K562 (cell line): ENCODE results near the gene ZFAND6. TPM values are rescaled to one million over a fixed set of nuclear protein-coding genes. Genes with fewer than 3 reads are reported as not detected.

ENCODE experiments used
- ATAC-seq: fragments of 200-7000 bp; cut with Tn5 transposase; 3 replicates; pipeline ENCODE4 v1.9.1; 2020; ENCODE audit warnings: moderate library complexity
- BruUV-seq: library from RNA; stranded (reverse); fragments of 400-500 nt; replicated peaks from 2 replicates; lab custom pipeline; 2021; lab: Mats Ljungman, UMichigan
- CTCF ChIA-PET: fragments of 300-600 bp; formaldehyde crosslinking; extraction: SDS; loops from one replicate; lab custom pipeline; 2021; ENCODE audit warnings: low intra/inter-chr PET ratio; lab: Yijun Ruan, JAX
- POLR2A ChIA-PET: fragments of 300-600, 350-650 bp; sonication (Branson Sonifier 250); formaldehyde crosslinking; extraction: SDS; loops from one replicate; lab custom pipeline; 2021; ENCODE audit warnings: antibody characterized with exemption, inconsistent platforms; lab: Yijun Ruan, JAX
- DNase-seq, 4 experiments: peaks; one replicate each; pipeline versions ENCODE4 v3.0.0 to v3.0.0-alpha.2; 2011 to 2018; ENCODE audit warnings: low spot score in 3 of 4, mixed read lengths in 3 of 4; ENCODE audit errors: extremely low read depth in 1 of 4
- FAIRE-seq: peaks from 2 replicates; lab custom pipeline; 2011; peaks lifted over from hg19 to GRCh38; lab: Jason Lieb, UNC
- H2AFZ ChIP-seq: 2 replicates; pipeline ENCODE4 v1.6.0; 2011; ENCODE audit warnings: low read depth, low read length, control low read depth, inconsistent platforms
- H3K27ac ChIP-seq: fragments of 200-600 bp; 3 replicates; pipeline ENCODE4 v1.8.0; 2011; ENCODE audit warnings: low read depth, mild to moderate bottlenecking, control low read depth, inconsistent platforms, low read length, moderate library complexity, mixed read lengths; ENCODE audit errors: extremely low read depth
- H3K27me3 ChIP-seq, 2 experiments: fragments of 300-600 bp in 1 of 2; 2 replicates in 1 of 2; 3 replicates in 1 of 2; pipeline versions ENCODE4 v1.6.0 to v1.8.0; 2011; ENCODE audit warnings: inconsistent platforms in 2 of 2, low read length in 2 of 2, mild to moderate bottlenecking in 1 of 2, mixed read lengths in 1 of 2, moderate library complexity in 1 of 2; ENCODE audit not compliant: control insufficient read depth in 2 of 2, insufficient read depth in 2 of 2
- H3K36me3 ChIP-seq: fragments of 300-600 bp; 3 replicates; pipeline ENCODE4 v1.8.0; 2011; ENCODE audit warnings: mild to moderate bottlenecking, low read length, inconsistent platforms; ENCODE audit not compliant: control insufficient read depth, insufficient read depth
- H3K4me1 ChIP-seq, 2 experiments: fragments of 200-600 bp in 1 of 2; replicated peaks in 1 of 2; 2 replicates in 1 of 2; 3 replicates in 1 of 2; pipeline versions ENCODE4 v1.5.1 to v1.8.0; 2011; ENCODE audit warnings: inconsistent platforms in 2 of 2, low read length in 2 of 2, mild to moderate bottlenecking in 1 of 2, mixed read lengths in 1 of 2, moderate library complexity in 1 of 2; ENCODE audit not compliant: control insufficient read depth in 2 of 2, insufficient read depth in 2 of 2
- H3K4me2 ChIP-seq: 2 replicates; pipeline ENCODE4 v1.6.1; 2011; ENCODE audit warnings: low read length, control low read depth, inconsistent platforms, mixed read lengths; ENCODE audit not compliant: insufficient read depth
- H3K4me3 ChIP-seq: fragments of 200-600 bp; sonication (generic), shearing (Covaris generic); 2 replicates; pipeline ENCODE4 v1.5.1; 2016; ENCODE audit warnings: control low read depth, inconsistent platforms
- H3K79me2 ChIP-seq: fragments of 200-600 bp; 3 replicates; pipeline ENCODE4 v1.8.0; 2011; ENCODE audit warnings: low read length, inconsistent platforms; ENCODE audit not compliant: control insufficient read depth, insufficient read depth
- H3K9ac ChIP-seq, 2 experiments: 2 replicates each; pipeline versions ENCODE4 v1.6.0 to v1.6.1; 2011; ENCODE audit warnings: low read depth in 2 of 2, low read length in 2 of 2, control low read depth in 1 of 2, inconsistent platforms in 1 of 2, mild to moderate bottlenecking in 1 of 2, mixed read lengths in 1 of 2; ENCODE audit not compliant: insufficient read depth in 1 of 2
- H3K9me1 ChIP-seq: one replicate; pipeline ENCODE4 v1.6.0; 2011; ENCODE audit warnings: inconsistent platforms, mild to moderate bottlenecking, low read length, moderate library complexity; ENCODE audit not compliant: control insufficient read depth, insufficient read depth
- H3K9me3 ChIP-seq: replicated peaks from 2 replicates; pipeline ENCODE4 v1.5.1; 2011; ENCODE audit warnings: low read depth, low read length, inconsistent platforms; ENCODE audit not compliant: control insufficient read depth, insufficient read depth
- H4K20me1 ChIP-seq: replicated peaks from 2 replicates; pipeline ENCODE4 v1.6.1; 2011; ENCODE audit warnings: low read length, inconsistent platforms, mixed read lengths; ENCODE audit not compliant: control insufficient read depth, insufficient read depth
- MCM3 ChIP-seq: fragments of 450-650 bp; IDR thresholded peaks from 2 replicates; pipeline ENCODE4 v1.6.1; 2016
- ZNF217 ChIP-seq: sonication (generic); formaldehyde crosslinking; IDR thresholded peaks from 2 replicates; pipeline ENCODE4 v1.8.0; 2022; ENCODE audit warnings: mild to moderate bottlenecking, missing genetic modification reagents
- ZNF717 ChIP-seq: fragments of 250-450 bp; sonication (Bioruptor Pico); IDR thresholded peaks from 2 replicates; pipeline ENCODE4 v1.5.0; 2021
- WGBS: fragments of 100-300 bp; shearing (Covaris generic); methylation state at CpG from one replicate; pipeline ENCODE4 v1.1.6; 2016; ENCODE audit warnings: low coverage, mixed read lengths; ENCODE audit not compliant: insufficient coverage; ENCODE audit errors: missing lambda C conversion rate; 5-methylcytosine and 5-hydroxymethylcytosine counted together
- in situ Hi-C: fragments of 300-500 bp; cut with MboI; formaldehyde crosslinking; loops from 4 replicates; pipeline ENCODE4 v1.15.0; 2018; ENCODE audit warnings: inconsistent platforms, mixed read lengths
- intact Hi-C: fragments of 100-400 bp; cut with micrococcal nuclease; formaldehyde crosslinking; loops from 2 replicates; pipeline ENCODE4 v1.14.2; 2022
- polyA plus RNA-seq, 8 experiments: library from polyadenylated mRNA; depleted of rRNA in 4 of 8; stranded (reverse) in 5 of 8; unstranded in 3 of 8; fragments of >200 nt; fragmentation: Nextera tagmentation in 2 of 8; fragmentation: Illumina TruSeq in 1 of 8; extraction: Ambion mirVana in 2 of 8; extraction: Trizol in 1 of 8; gene quantifications; 2 replicates each; pipeline versions ENCODE4 v1.2.1 to v1.2.3, GENCODE V29; 2011 to 2014; ENCODE audit warnings: inconsistent platforms in 1 of 8, missing spikeins in 1 of 8
- total RNA-seq, 7 experiments: library from RNA; depleted of rRNA in 6 of 7; stranded (reverse); fragments of >200 nt in 6 of 7; fragmentation: Illumina TruSeq in 2 of 7; extraction: Trizol in 2 of 7; gene quantifications; 2 replicates each; pipeline versions ENCODE4 v1.2.1 to v1.2.3, GENCODE V29; 2011 to 2021; ENCODE audit warnings: low replicate concordance in 1 of 7
- TF ChIP-seq, protein P1 (sequence below): fragments of 250-450 bp; sonication (Bioruptor Pico); IDR thresholded peaks from 2 replicates; pipeline ENCODE4 v1.4.0; 2020; ENCODE audit warnings: mild to moderate bottlenecking, moderate library complexity

ZFAND6 gene
- total and polyA plus RNA-seq, 9 of the 15 experiments (the other 6 are each of a cell fraction or from before 2014, with no cell fraction given), result 53.9 to 206 (median 88.9) TPM

DNA sequence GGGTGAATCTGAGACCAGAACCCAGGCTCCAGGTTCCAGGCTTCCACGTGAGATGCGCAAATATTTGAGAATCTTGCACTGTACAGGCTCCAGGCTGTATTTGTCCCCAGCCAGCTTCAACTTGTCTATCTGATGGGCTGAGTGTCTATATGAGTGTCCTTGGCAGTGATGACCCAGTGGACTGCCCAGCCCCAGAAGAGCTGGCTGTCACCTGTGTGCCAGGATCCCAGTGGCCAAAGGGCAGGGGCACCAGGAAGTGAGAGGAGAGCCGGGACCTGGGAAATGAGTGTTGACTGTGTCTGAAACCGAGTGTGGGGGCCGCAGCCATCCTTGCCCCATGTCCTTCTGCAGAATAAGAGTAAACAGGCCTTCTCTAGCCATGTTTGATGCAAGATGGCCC, 103.7 kb downstream of the ZFAND6 start:
- Histone ChIP-seq H3K4me2 (no peak overlapping the region), H3K9ac (peak overlapping the region in 1 of 2 experiments; percentile 48; a peak in 1 of 4 replicates), H3K9me1 (peaks cover 4% of the 10 kb centered on the region), H3K79me2 (no peaks in the 10 kb centered on the region), H3K27me3 (no peaks in the 10 kb centered on the region), H3K4me1 (peaks cover 19 to 23% of the 10 kb centered on the region in 2 experiments), H3K36me3 (peaks cover 73% of the 10 kb centered on the region), H3K27ac (no peak overlapping the region), H4K20me1 (no peaks in the 10 kb centered on the region), H2AFZ (no peak overlapping the region), H3K4me3 (no peak overlapping the region), H3K9me3 (no peaks in the 10 kb centered on the region)
- WGBS, result 93% methylated on average over 5 of the region's 5 CpGs
- FAIRE-seq, result no peak
- no peak for ATAC-seq
- intact Hi-C loops (no loop called here), in situ Hi-C loops (loop anchor here (25.0 kb wide), 1 partner anchor 276 kb away; the partner anchor contains the start of gene MTHFS)
- ChIA-PET POLR2A (interaction anchor here (1.1 to 1.2 kb wide), 2 partner anchors 9 to 79 kb away, joined by 4 to 6 read pairs; no protein-coding TSS in a partner anchor), CTCF (no interaction called here)
- TF ChIP-seq, protein P1, sequence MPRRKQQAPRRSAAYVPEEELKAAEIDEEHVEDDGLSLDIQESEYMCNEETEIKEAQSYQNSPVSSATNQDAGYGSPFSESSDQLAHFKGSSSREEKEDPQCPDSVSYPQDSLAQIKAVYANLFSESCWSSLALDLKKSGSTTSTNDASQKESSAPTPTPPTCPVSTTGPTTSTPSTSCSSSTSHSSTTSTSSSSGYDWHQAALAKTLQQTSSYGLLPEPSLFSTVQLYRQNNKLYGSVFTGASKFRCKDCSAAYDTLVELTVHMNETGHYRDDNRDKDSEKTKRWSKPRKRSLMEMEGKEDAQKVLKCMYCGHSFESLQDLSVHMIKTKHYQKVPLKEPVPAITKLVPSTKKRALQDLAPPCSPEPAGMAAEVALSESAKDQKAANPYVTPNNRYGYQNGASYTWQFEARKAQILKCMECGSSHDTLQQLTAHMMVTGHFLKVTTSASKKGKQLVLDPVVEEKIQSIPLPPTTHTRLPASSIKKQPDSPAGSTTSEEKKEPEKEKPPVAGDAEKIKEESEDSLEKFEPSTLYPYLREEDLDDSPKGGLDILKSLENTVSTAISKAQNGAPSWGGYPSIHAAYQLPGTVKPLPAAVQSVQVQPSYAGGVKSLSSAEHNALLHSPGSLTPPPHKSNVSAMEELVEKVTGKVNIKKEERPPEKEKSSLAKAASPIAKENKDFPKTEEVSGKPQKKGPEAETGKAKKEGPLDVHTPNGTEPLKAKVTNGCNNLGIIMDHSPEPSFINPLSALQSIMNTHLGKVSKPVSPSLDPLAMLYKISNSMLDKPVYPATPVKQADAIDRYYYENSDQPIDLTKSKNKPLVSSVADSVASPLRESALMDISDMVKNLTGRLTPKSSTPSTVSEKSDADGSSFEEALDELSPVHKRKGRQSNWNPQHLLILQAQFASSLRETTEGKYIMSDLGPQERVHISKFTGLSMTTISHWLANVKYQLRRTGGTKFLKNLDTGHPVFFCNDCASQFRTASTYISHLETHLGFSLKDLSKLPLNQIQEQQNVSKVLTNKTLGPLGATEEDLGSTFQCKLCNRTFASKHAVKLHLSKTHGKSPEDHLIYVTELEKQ (CRISPR knock-in tag), result no peak
- TF ChIP-seq ZNF717 (CRISPR knock-in tag), result no peak
- no peak for TF ChIP-seq ZNF217 (CRISPR knock-in tag)
- TF ChIP-seq MCM3, result no peak
- DNase-seq, result no peak
- no TSS peak for BruUV-seq
